Thoracic aorta endothelial cell (primary cell): ENCODE results near the gene GFRA4. TPM values are rescaled to one million over a fixed set of nuclear protein-coding genes. Genes with fewer than 3 reads are reported as not detected.

Experiments used
- total RNA-seq: library from RNA; depleted of rRNA; stranded (reverse); fragments of >200 nt; gene quantifications from 2 replicates; pipeline ENCODE4 v1.2.3, GENCODE V29; 2012

The GFRA4 gene
- total RNA-seq: not detected in 2 replicates

DNA sequence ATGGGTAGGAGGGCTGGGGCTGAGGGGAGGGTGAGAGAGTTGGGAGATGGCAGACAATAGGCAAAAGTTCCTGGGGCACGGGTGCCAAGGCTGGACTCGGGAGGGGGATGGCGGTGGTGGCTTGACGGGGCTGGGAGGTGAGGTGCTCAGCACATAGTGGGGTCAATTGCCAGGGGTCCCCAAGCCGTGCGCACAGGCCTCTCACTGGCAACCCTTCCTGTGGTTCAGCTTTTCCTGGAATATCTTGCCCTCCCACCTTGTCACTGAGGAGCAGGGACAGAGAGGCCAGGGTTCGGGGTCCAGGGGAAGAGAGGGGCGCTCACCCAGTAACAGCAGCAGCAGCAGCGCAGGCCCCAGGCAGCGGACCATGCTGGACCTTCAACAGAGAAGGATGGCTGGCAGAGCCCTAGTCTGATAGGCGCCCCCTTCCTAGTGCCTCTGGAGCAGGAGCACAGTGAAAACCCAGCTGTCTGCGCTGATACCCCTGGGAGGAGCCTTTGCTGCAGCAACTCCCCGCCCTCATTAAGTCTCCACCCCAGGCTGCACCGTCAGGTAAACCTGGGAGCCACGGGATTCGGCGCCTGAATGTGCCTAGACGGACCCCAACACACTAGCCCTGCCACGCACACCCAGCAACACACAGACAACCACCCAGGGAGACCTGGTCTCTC lies at the start of gene GFRA4:
GFRA4 (minus strand) TSS at position 369 of the 671 bp plus-strand sequence; CDS start at position 369, 0 bp downstream.

GRCh38 chr20:3712279-3712873 lies 49.2 kb upstream of the GFRA4 start, which contains the start of gene SIGLEC1:
Gene SIGLEC1, minus strand, starts transcription at chr20:3712600. Its CDS starts 5,472 bp downstream, at chr20:3707128.

GRCh38 chr20:3681931-3682781 lies 19.0 kb upstream of the GFRA4 start, which contains the start of gene ADAM33:
Gene ADAM33, minus strand, starts transcription at chr20:3682010. Its CDS starts 6 bp downstream, at chr20:3682004.

Other genes with a start within 250 kb of the GFRA4 start
- 44.6 and 46.8 TPM in 2 replicates for gene ATRN, start 192.4 kb downstream of the GFRA4 start, total RNA-seq
- gene ADAM33, start 18.6 kb upstream of the GFRA4 start, total RNA-seq: not detected in 2 replicates
- not detected in 2 replicates for gene SIGLEC1, start 49.2 kb upstream of the GFRA4 start, total RNA-seq
- gene HSPA12B, start 69.3 kb upstream of the GFRA4 start, total RNA-seq: 5.2 and 23.8 TPM in 2 replicates
- 29.0 and 33.6 TPM in 2 replicates for gene ADISSP, start 104.4 kb upstream of the GFRA4 start, total RNA-seq
- gene SPEF1, start 118.0 kb upstream of the GFRA4 start, total RNA-seq: 0.13 TPM in 1 of 2 replicates, not detected in the other
- 70.2 and 76.9 TPM in 2 replicates for gene CENPB, start 123.3 kb upstream of the GFRA4 start, total RNA-seq
- gene CDC25B, start 132.9 kb upstream of the GFRA4 start, total RNA-seq: 34.8 and 52.6 TPM in 2 replicates
- gene AP5S1, start 157.1 kb upstream of the GFRA4 start, total RNA-seq: 13.6 and 14.0 TPM in 2 replicates
- gene MAVS, start 183.4 kb upstream of the GFRA4 start, total RNA-seq: 30.3 and 43.3 TPM in 2 replicates
- 56.6 and 68.4 TPM in 2 replicates for gene PANK2, start 226.0 kb upstream of the GFRA4 start, total RNA-seq